H9 (cell line): ENCODE data around the gene SUMO1. TPM values are rescaled to one million over a fixed set of nuclear protein-coding genes. Genes with fewer than 3 reads are reported as not detected.

Experiments used
- DNase-seq: peaks from one replicate; pipeline ENCODE4 v3.0.0-alpha.2; 2017
- H2AFZ ChIP-seq: one replicate; pipeline ENCODE4 v1.6.1; 2013; ENCODE audit warnings: mild to moderate bottlenecking, low read length, control low read depth, moderate library complexity
- H2AK5ac ChIP-seq: 2 replicates; pipeline ENCODE4 v1.6.1; 2013; ENCODE audit warnings: low read length, control low read depth, mixed read lengths; ENCODE audit not compliant: insufficient read length
- H2BK120ac ChIP-seq: one replicate; pipeline ENCODE4 v1.6.1; 2013; ENCODE audit warnings: low read depth, mild to moderate bottlenecking, low read length, control low read depth, inconsistent platforms; ENCODE audit not compliant: poor library complexity, severe bottlenecking
- H2BK12ac ChIP-seq: 2 replicates; pipeline ENCODE4 v1.6.1; 2013; ENCODE audit warnings: low read length, control low read depth, mixed read lengths, low read depth; ENCODE audit not compliant: insufficient read length
- H2BK15ac ChIP-seq: 2 replicates; pipeline ENCODE4 v1.6.1; 2013; ENCODE audit warnings: low read depth, low read length, control low read depth
- H2BK20ac ChIP-seq: one replicate; pipeline ENCODE4 v1.6.1; 2013; ENCODE audit warnings: low read depth, mild to moderate bottlenecking, low read length, control low read depth, inconsistent platforms; ENCODE audit not compliant: poor library complexity, severe bottlenecking
- H2BK5ac ChIP-seq: 2 replicates; pipeline ENCODE4 v1.6.1; 2013; ENCODE audit warnings: low read length, control low read depth, mixed read lengths; ENCODE audit not compliant: insufficient read length
- H3K14ac ChIP-seq: 2 replicates; pipeline ENCODE4 v1.6.1; 2013; ENCODE audit warnings: low read length, control low read depth; ENCODE audit not compliant: insufficient read depth
- H3K18ac ChIP-seq: 2 replicates; pipeline ENCODE4 v1.6.1; 2013; ENCODE audit warnings: low read depth, mild to moderate bottlenecking, mixed read lengths, low read length, control low read depth; ENCODE audit not compliant: insufficient read length
- H3K23ac ChIP-seq: 2 replicates; pipeline ENCODE4 v1.6.1; 2013; ENCODE audit warnings: low read length, control low read depth, mixed read lengths, low read depth; ENCODE audit not compliant: insufficient read length
- H3K23me2 ChIP-seq: 2 replicates; pipeline ENCODE4 v1.6.1; 2013; ENCODE audit warnings: low read depth, mild to moderate bottlenecking, mixed read lengths, low read length, control low read depth; ENCODE audit not compliant: insufficient read length, poor library complexity, severe bottlenecking
- H3K27ac ChIP-seq: 2 replicates; pipeline ENCODE4 v1.5.1; 2013; ENCODE audit warnings: low read length, control low read depth, mixed read lengths, low read depth; ENCODE audit not compliant: insufficient read length
- H3K27me3 ChIP-seq: 2 replicates; pipeline ENCODE4 v1.6.1; 2013; ENCODE audit warnings: low read length, control low read depth, inconsistent platforms; ENCODE audit not compliant: insufficient read depth
- H3K4ac ChIP-seq: 2 replicates; pipeline ENCODE4 v1.6.1; 2013; ENCODE audit warnings: low read depth, mild to moderate bottlenecking, control low read depth, inconsistent platforms, low read length, moderate library complexity
- H3K4me1 ChIP-seq: 2 replicates; pipeline ENCODE4 v1.6.1; 2013; ENCODE audit warnings: low read length, control low read depth, inconsistent platforms; ENCODE audit not compliant: insufficient read depth
- H3K4me2 ChIP-seq: 2 replicates; pipeline ENCODE4 v1.6.1; 2013; ENCODE audit warnings: low read length, control low read depth, mixed read lengths; ENCODE audit not compliant: insufficient read length, insufficient read depth
- H3K56ac ChIP-seq: 2 replicates; pipeline ENCODE4 v1.6.1; 2013; ENCODE audit warnings: low read depth, mild to moderate bottlenecking, mixed read lengths, low read length, control low read depth; ENCODE audit not compliant: insufficient read length
- H3K79me1 ChIP-seq: 2 replicates; pipeline ENCODE4 v1.6.1; 2013; ENCODE audit warnings: low read depth, mild to moderate bottlenecking, moderate library complexity, low read length, control low read depth, inconsistent platforms; ENCODE audit not compliant: insufficient read depth, poor library complexity, severe bottlenecking
- H3K79me2 ChIP-seq: 2 replicates; pipeline ENCODE4 v1.6.1; 2013; ENCODE audit warnings: low read length, control low read depth, inconsistent platforms; ENCODE audit not compliant: insufficient read depth
- H3K9ac ChIP-seq: 2 replicates; pipeline ENCODE4 v1.6.1; 2013; ENCODE audit warnings: low read length, control low read depth, mixed read lengths; ENCODE audit not compliant: insufficient read length; ENCODE audit errors: extremely low read depth
- H3K9me3 ChIP-seq: one replicate; pipeline ENCODE4 v1.6.1; 2013; ENCODE audit warnings: low read depth, low read length, inconsistent platforms; ENCODE audit not compliant: control insufficient read depth
- H3T11ph ChIP-seq: one replicate; pipeline ENCODE4 v1.6.1; 2013; ENCODE audit warnings: mild to moderate bottlenecking, low read length, control low read depth, inconsistent platforms
- H4K20me1 ChIP-seq: one replicate; pipeline ENCODE4 v1.6.1; 2013; ENCODE audit not compliant: control insufficient read depth, insufficient read length, insufficient read depth
- H4K5ac ChIP-seq: 2 replicates; pipeline ENCODE4 v1.6.1; 2013; ENCODE audit warnings: low read depth, mild to moderate bottlenecking, mixed read lengths, low read length, control low read depth; ENCODE audit not compliant: insufficient read length
- H4K8ac ChIP-seq: replicated peaks from 2 replicates; pipeline ENCODE4 v1.6.1; 2013; ENCODE audit warnings: low read length, control low read depth, mixed read lengths, low read depth; ENCODE audit not compliant: insufficient read length
- H4K91ac ChIP-seq: 2 replicates; pipeline ENCODE4 v1.6.1; 2013; ENCODE audit warnings: low read depth, mild to moderate bottlenecking, moderate library complexity, mixed read lengths, low read length, control low read depth; ENCODE audit not compliant: insufficient read length
- H3K27ac Mint-ChIP-seq, 3 experiments: 2 replicates in 2 of 3; 3 replicates in 1 of 3; pipeline ENCODE4 v1.8.0; 2020 to 2021; ENCODE audit warnings: mixed read lengths in 3 of 3, mild to moderate bottlenecking in 1 of 3, moderate library complexity in 1 of 3
- H3K27me3 Mint-ChIP-seq: 2 replicates; pipeline ENCODE4 v1.8.0; 2021; ENCODE audit warnings: low read depth, mild to moderate bottlenecking, moderate library complexity, mixed read lengths
- H3K36me3 Mint-ChIP-seq, 3 experiments: 2 replicates in 2 of 3; 3 replicates in 1 of 3; pipeline ENCODE4 v1.8.0; 2020 to 2021; ENCODE audit warnings: low read depth in 3 of 3, mixed read lengths in 3 of 3; ENCODE audit not compliant: insufficient read depth in 1 of 3
- H3K4me1 Mint-ChIP-seq, 2 experiments: 2 replicates each; pipeline ENCODE4 v1.8.0; 2020; ENCODE audit warnings: mixed read lengths in 2 of 2
- H3K4me3 Mint-ChIP-seq, 2 experiments: 2 replicates in 1 of 2; 3 replicates in 1 of 2; pipeline ENCODE4 v1.8.0; 2020 to 2021; ENCODE audit warnings: mild to moderate bottlenecking in 2 of 2, mixed read lengths in 2 of 2, moderate library complexity in 1 of 2
- H3K9me3 Mint-ChIP-seq, 2 experiments: 2 replicates in 1 of 2; 3 replicates in 1 of 2; pipeline ENCODE4 v1.8.0; 2020; ENCODE audit warnings: mild to moderate bottlenecking in 2 of 2, mixed read lengths in 2 of 2, moderate library complexity in 1 of 2
- CTCF ChIP-seq: fragments of 200-600 bp; sonication (generic); conservative IDR thresholded peaks from 3 replicates; pipeline ENCODE4 v1.8.0; 2021; ENCODE audit warnings: antibody characterized with exemption, mild to moderate bottlenecking
- WGBS: extraction: QIAGEN DNeasy Blood & Tissue Kit; methylation state at CpG from one replicate; pipeline ENCODE4 v1.1.7; 2013; ENCODE audit warnings: missing lambda C conversion rate, low lambda C conversion rate, mixed read lengths; ENCODE audit not compliant: insufficient read length; ENCODE audit errors: extremely low coverage; 5-methylcytosine and 5-hydroxymethylcytosine counted together
- total RNA-seq: library from RNA; stranded (reverse); gene quantifications from 2 replicates; pipeline ENCODE4 v1.2.1, GENCODE V29; 2021

The SUMO1 gene
- total RNA-seq, 1 experiment from 2014 or later, result 206 TPM

DNA sequence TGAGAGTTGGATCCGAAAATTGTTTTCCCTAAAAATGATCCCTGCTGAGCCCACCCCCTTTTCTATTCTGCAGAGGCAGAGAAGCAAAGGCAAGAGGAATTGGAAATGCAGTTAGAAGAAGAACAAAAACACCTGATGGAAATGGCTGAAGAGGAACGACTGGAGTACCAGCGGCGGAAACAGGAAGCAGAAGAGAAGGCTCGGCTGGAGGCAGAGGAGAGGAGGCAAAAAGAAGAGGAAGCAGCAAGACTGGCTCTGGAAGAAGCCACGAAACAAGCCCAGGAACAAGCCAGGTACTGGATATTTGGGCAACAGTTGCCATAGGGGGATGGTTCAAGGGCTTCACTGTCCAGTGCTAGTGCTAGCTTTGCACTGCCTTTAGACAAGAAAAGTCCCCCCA lies 41.7 kb downstream of the SUMO1 start:
- Histone ChIP-seq H3K56ac (no peak overlapping the region), H4K5ac (no peak overlapping the region), H3K4me2 (no peak overlapping the region), H2BK5ac (no peak overlapping the region), H2AFZ (no peak overlapping the region), H3K4me1 (no peaks in the 10 kb centered on the region), H3K4ac (no peak overlapping the region), H3K9ac (no peak overlapping the region), H2AK5ac (no peak overlapping the region), H3K27ac (no peak overlapping the region), H2BK15ac (no peak overlapping the region), H3K14ac (no peak overlapping the region), H3K9me3 (no peaks in the 10 kb centered on the region), H2BK120ac (no peak overlapping the region), H4K20me1 (no peaks in the 10 kb centered on the region), H3K79me1 (no peaks in the 10 kb centered on the region), H2BK12ac (no peak overlapping the region), H2BK20ac (no peak overlapping the region), H3K23me2 (no peaks in the 10 kb centered on the region), H3K23ac (no peak overlapping the region), H4K91ac (no peak overlapping the region), H4K8ac (no peak overlapping the region), H3K18ac (no peak overlapping the region), H3K27me3 (no peaks in the 10 kb centered on the region), H3T11ph (no peak overlapping the region), H3K79me2 (no peaks in the 10 kb centered on the region)
- Mint-ChIP-seq H3K27ac (peak overlapping the region in 1 of 3 experiments; percentile 23; a peak in 1 of 7 replicates), H3K27me3 (no peaks in the 10 kb centered on the region; the same call in none of the 2 replicates), H3K4me1 (peaks cover 6 to 17% of the 10 kb centered on the region in 2 experiments), H3K4me3 (no peak overlapping the region), H3K36me3 (peaks cover 0 to 2% (median 0%) of the 10 kb centered on the region in 3 experiments; a peak in 1 of 7 replicates), H3K9me3 (no peaks in the 10 kb centered on the region; a peak in 1 of 5 replicates)
- TF ChIP-seq CTCF, result no peak
- DNase-seq, result no peak
- no CpG with 5 or more reads among the region's 6 CpGs for WGBS
